H9 (cell line): ENCODE measurements around the gene ATG9B. TPM values are rescaled to one million over a fixed set of nuclear protein-coding genes. Genes with fewer than 3 reads are reported as not detected.

ENCODE experiments used
- DNase-seq: peaks from one replicate; pipeline ENCODE4 v3.0.0-alpha.2; 2017
- H2AFZ ChIP-seq: one replicate; pipeline ENCODE4 v1.6.1; 2013; ENCODE audit warnings: mild to moderate bottlenecking, low read length, control low read depth, moderate library complexity
- H2AK5ac ChIP-seq: 2 replicates; pipeline ENCODE4 v1.6.1; 2013; ENCODE audit warnings: low read length, control low read depth, mixed read lengths; ENCODE audit not compliant: insufficient read length
- H2BK120ac ChIP-seq: one replicate; pipeline ENCODE4 v1.6.1; 2013; ENCODE audit warnings: low read depth, mild to moderate bottlenecking, low read length, control low read depth, inconsistent platforms; ENCODE audit not compliant: poor library complexity, severe bottlenecking
- H2BK12ac ChIP-seq: 2 replicates; pipeline ENCODE4 v1.6.1; 2013; ENCODE audit warnings: low read length, control low read depth, mixed read lengths, low read depth; ENCODE audit not compliant: insufficient read length
- H2BK15ac ChIP-seq: 2 replicates; pipeline ENCODE4 v1.6.1; 2013; ENCODE audit warnings: low read depth, low read length, control low read depth
- H2BK20ac ChIP-seq: one replicate; pipeline ENCODE4 v1.6.1; 2013; ENCODE audit warnings: low read depth, mild to moderate bottlenecking, low read length, control low read depth, inconsistent platforms; ENCODE audit not compliant: poor library complexity, severe bottlenecking
- H2BK5ac ChIP-seq: 2 replicates; pipeline ENCODE4 v1.6.1; 2013; ENCODE audit warnings: low read length, control low read depth, mixed read lengths; ENCODE audit not compliant: insufficient read length
- H3K14ac ChIP-seq: 2 replicates; pipeline ENCODE4 v1.6.1; 2013; ENCODE audit warnings: low read length, control low read depth; ENCODE audit not compliant: insufficient read depth
- H3K18ac ChIP-seq: 2 replicates; pipeline ENCODE4 v1.6.1; 2013; ENCODE audit warnings: low read depth, mild to moderate bottlenecking, mixed read lengths, low read length, control low read depth; ENCODE audit not compliant: insufficient read length
- H3K23ac ChIP-seq: 2 replicates; pipeline ENCODE4 v1.6.1; 2013; ENCODE audit warnings: low read length, control low read depth, mixed read lengths, low read depth; ENCODE audit not compliant: insufficient read length
- H3K23me2 ChIP-seq: 2 replicates; pipeline ENCODE4 v1.6.1; 2013; ENCODE audit warnings: low read depth, mild to moderate bottlenecking, mixed read lengths, low read length, control low read depth; ENCODE audit not compliant: insufficient read length, poor library complexity, severe bottlenecking
- H3K27ac ChIP-seq: 2 replicates; pipeline ENCODE4 v1.5.1; 2013; ENCODE audit warnings: low read length, control low read depth, mixed read lengths, low read depth; ENCODE audit not compliant: insufficient read length
- H3K27me3 ChIP-seq: 2 replicates; pipeline ENCODE4 v1.6.1; 2013; ENCODE audit warnings: low read length, control low read depth, inconsistent platforms; ENCODE audit not compliant: insufficient read depth
- H3K4ac ChIP-seq: 2 replicates; pipeline ENCODE4 v1.6.1; 2013; ENCODE audit warnings: low read depth, mild to moderate bottlenecking, control low read depth, inconsistent platforms, low read length, moderate library complexity
- H3K4me1 ChIP-seq: 2 replicates; pipeline ENCODE4 v1.6.1; 2013; ENCODE audit warnings: low read length, control low read depth, inconsistent platforms; ENCODE audit not compliant: insufficient read depth
- H3K4me2 ChIP-seq: 2 replicates; pipeline ENCODE4 v1.6.1; 2013; ENCODE audit warnings: low read length, control low read depth, mixed read lengths; ENCODE audit not compliant: insufficient read length, insufficient read depth
- H3K56ac ChIP-seq: 2 replicates; pipeline ENCODE4 v1.6.1; 2013; ENCODE audit warnings: low read depth, mild to moderate bottlenecking, mixed read lengths, low read length, control low read depth; ENCODE audit not compliant: insufficient read length
- H3K79me1 ChIP-seq: 2 replicates; pipeline ENCODE4 v1.6.1; 2013; ENCODE audit warnings: low read depth, mild to moderate bottlenecking, moderate library complexity, low read length, control low read depth, inconsistent platforms; ENCODE audit not compliant: insufficient read depth, poor library complexity, severe bottlenecking
- H3K79me2 ChIP-seq: 2 replicates; pipeline ENCODE4 v1.6.1; 2013; ENCODE audit warnings: low read length, control low read depth, inconsistent platforms; ENCODE audit not compliant: insufficient read depth
- H3K9ac ChIP-seq: 2 replicates; pipeline ENCODE4 v1.6.1; 2013; ENCODE audit warnings: low read length, control low read depth, mixed read lengths; ENCODE audit not compliant: insufficient read length; ENCODE audit errors: extremely low read depth
- H3K9me3 ChIP-seq: one replicate; pipeline ENCODE4 v1.6.1; 2013; ENCODE audit warnings: low read depth, low read length, inconsistent platforms; ENCODE audit not compliant: control insufficient read depth
- H3T11ph ChIP-seq: one replicate; pipeline ENCODE4 v1.6.1; 2013; ENCODE audit warnings: mild to moderate bottlenecking, low read length, control low read depth, inconsistent platforms
- H4K20me1 ChIP-seq: one replicate; pipeline ENCODE4 v1.6.1; 2013; ENCODE audit not compliant: control insufficient read depth, insufficient read length, insufficient read depth
- H4K5ac ChIP-seq: 2 replicates; pipeline ENCODE4 v1.6.1; 2013; ENCODE audit warnings: low read depth, mild to moderate bottlenecking, mixed read lengths, low read length, control low read depth; ENCODE audit not compliant: insufficient read length
- H4K8ac ChIP-seq: replicated peaks from 2 replicates; pipeline ENCODE4 v1.6.1; 2013; ENCODE audit warnings: low read length, control low read depth, mixed read lengths, low read depth; ENCODE audit not compliant: insufficient read length
- H4K91ac ChIP-seq: 2 replicates; pipeline ENCODE4 v1.6.1; 2013; ENCODE audit warnings: low read depth, mild to moderate bottlenecking, moderate library complexity, mixed read lengths, low read length, control low read depth; ENCODE audit not compliant: insufficient read length
- H3K27ac Mint-ChIP-seq, 3 experiments: 2 replicates in 2 of 3; 3 replicates in 1 of 3; pipeline ENCODE4 v1.8.0; 2020 to 2021; ENCODE audit warnings: mixed read lengths in 3 of 3, mild to moderate bottlenecking in 1 of 3, moderate library complexity in 1 of 3
- H3K27me3 Mint-ChIP-seq: 2 replicates; pipeline ENCODE4 v1.8.0; 2021; ENCODE audit warnings: low read depth, mild to moderate bottlenecking, moderate library complexity, mixed read lengths
- H3K36me3 Mint-ChIP-seq, 3 experiments: 2 replicates in 2 of 3; 3 replicates in 1 of 3; pipeline ENCODE4 v1.8.0; 2020 to 2021; ENCODE audit warnings: low read depth in 3 of 3, mixed read lengths in 3 of 3; ENCODE audit not compliant: insufficient read depth in 1 of 3
- H3K4me1 Mint-ChIP-seq, 2 experiments: 2 replicates each; pipeline ENCODE4 v1.8.0; 2020; ENCODE audit warnings: mixed read lengths in 2 of 2
- H3K4me3 Mint-ChIP-seq, 2 experiments: 2 replicates in 1 of 2; 3 replicates in 1 of 2; pipeline ENCODE4 v1.8.0; 2020 to 2021; ENCODE audit warnings: mild to moderate bottlenecking in 2 of 2, mixed read lengths in 2 of 2, moderate library complexity in 1 of 2
- H3K9me3 Mint-ChIP-seq, 2 experiments: 2 replicates in 1 of 2; 3 replicates in 1 of 2; pipeline ENCODE4 v1.8.0; 2020; ENCODE audit warnings: mild to moderate bottlenecking in 2 of 2, mixed read lengths in 2 of 2, moderate library complexity in 1 of 2
- CTCF ChIP-seq: fragments of 200-600 bp; sonication (generic); conservative IDR thresholded peaks from 3 replicates; pipeline ENCODE4 v1.8.0; 2021; ENCODE audit warnings: antibody characterized with exemption, mild to moderate bottlenecking
- WGBS: extraction: QIAGEN DNeasy Blood & Tissue Kit; methylation state at CpG from one replicate; pipeline ENCODE4 v1.1.7; 2013; ENCODE audit warnings: missing lambda C conversion rate, low lambda C conversion rate, mixed read lengths; ENCODE audit not compliant: insufficient read length; ENCODE audit errors: extremely low coverage; 5-methylcytosine and 5-hydroxymethylcytosine counted together
- total RNA-seq: library from RNA; stranded (reverse); gene quantifications from 2 replicates; pipeline ENCODE4 v1.2.1, GENCODE V29; 2021

The ATG9B gene
- total RNA-seq, 1 experiment from 2014 or later = 1.5 TPM

GRCh38 chr7:151064454-151064853 lies 40.2 kb upstream of the ATG9B start:
- WGBS = no CpG with 5 or more reads among the region's 18 CpGs
- H3K4me1 Mint-ChIP-seq = peaks cover 28 to 34% of the 10 kb centered on the region in 2 experiments
- no peak overlapping the region for H2BK120ac ChIP-seq
- no peak overlapping the region for H3K23ac ChIP-seq
- no peak overlapping the region for H3K4ac ChIP-seq
- H3K9ac ChIP-seq = no peak overlapping the region
- H4K8ac ChIP-seq = no peak overlapping the region
- H2AK5ac ChIP-seq = no peak overlapping the region
- H3K9me3 Mint-ChIP-seq = no peaks in the 10 kb centered on the region; a peak in 2 of 5 replicates
- DNase-seq = no peak
- no peak overlapping the region for H2BK5ac ChIP-seq
- peaks cover 27 to 44% (median 40%) of the 10 kb centered on the region in 3 experiments; a peak in 6 of 7 replicates for H3K36me3 Mint-ChIP-seq
- H3K56ac ChIP-seq = no peak overlapping the region
- no peaks in the 10 kb centered on the region for H3K27me3 ChIP-seq
- no peak overlapping the region for H3T11ph ChIP-seq
- no peak overlapping the region for H3K27ac ChIP-seq
- no peak overlapping the region for H3K4me3 Mint-ChIP-seq
- TF ChIP-seq CTCF = no peak
- no peak overlapping the region for H2BK15ac ChIP-seq
- no peak overlapping the region for H3K14ac ChIP-seq
- no peak overlapping the region for H2BK20ac ChIP-seq
- peaks cover 19% of the 10 kb centered on the region for H3K23me2 ChIP-seq
- H3K27me3 Mint-ChIP-seq = no peaks in the 10 kb centered on the region
- no peaks in the 10 kb centered on the region for H3K9me3 ChIP-seq
- no peak overlapping the region for H4K91ac ChIP-seq
- peaks cover 5% of the 10 kb centered on the region; the same call in 1 of the 2 replicates for H3K4me1 ChIP-seq
- no peak overlapping the region for H2AFZ ChIP-seq
- H3K18ac ChIP-seq = no peak overlapping the region
- no peak overlapping the region for H3K27ac Mint-ChIP-seq
- no peaks in the 10 kb centered on the region for H4K20me1 ChIP-seq
- no peaks in the 10 kb centered on the region for H3K79me2 ChIP-seq
- no peak overlapping the region for H3K4me2 ChIP-seq
- no peaks in the 10 kb centered on the region for H3K79me1 ChIP-seq
- H2BK12ac ChIP-seq = no peak overlapping the region
- H4K5ac ChIP-seq = no peak overlapping the region
